Osteocyte (in vitro differentiated cells): Measurements from ENCODE around the gene NSRP1. TPM values are rescaled to one million over a fixed set of nuclear protein-coding genes. Genes with fewer than 3 reads are reported as not detected.
"Not testable (repeated sequence)": the region's sequence is repeated elsewhere in the genome, so short reads cannot be mapped to it uniquely, and the experiment has no call there.

ENCODE experiments used
- DNase-seq: peaks from one replicate; pipeline ENCODE4 v3.0.0; 2021; ENCODE audit warnings: mixed read lengths; ENCODE audit not compliant: unreplicated experiment; ENCODE audit errors: extremely low spot score
- H3K27ac Mint-ChIP-seq: one replicate; pipeline ENCODE4 v1.8.0; 2021; ENCODE audit warnings: mild to moderate bottlenecking, mixed read lengths; ENCODE audit not compliant: unreplicated experiment
- H3K27me3 Mint-ChIP-seq: one replicate; pipeline ENCODE4 v1.8.0; 2021; ENCODE audit warnings: mixed read lengths; ENCODE audit not compliant: unreplicated experiment
- H3K36me3 Mint-ChIP-seq: one replicate; pipeline ENCODE4 v1.8.0; 2021; ENCODE audit warnings: mixed read lengths; ENCODE audit not compliant: unreplicated experiment
- H3K4me1 Mint-ChIP-seq: one replicate; pipeline ENCODE4 v1.8.0; 2021; ENCODE audit warnings: mixed read lengths; ENCODE audit not compliant: unreplicated experiment
- H3K4me3 Mint-ChIP-seq: one replicate; pipeline ENCODE4 v1.8.0; 2021; ENCODE audit warnings: mild to moderate bottlenecking, moderate library complexity, mixed read lengths; ENCODE audit not compliant: unreplicated experiment
- H3K9me3 Mint-ChIP-seq: one replicate; pipeline ENCODE4 v1.8.0; 2021; ENCODE audit warnings: mixed read lengths; ENCODE audit not compliant: unreplicated experiment
- CTCF ChIP-seq: fragments of 200-600 bp; sonication (generic); IDR thresholded peaks from 2 replicates; pipeline ENCODE4 v1.5.0; 2021; ENCODE audit warnings: antibody characterized with exemption, mild to moderate bottlenecking, moderate library complexity
- total RNA-seq: library from RNA; stranded (reverse); gene quantifications from 2 replicates; pipeline ENCODE4 v1.2.1, GENCODE V29; 2021

The NSRP1 gene
- total RNA-seq, 1 donor from 2014 or later: 26.5 TPM

- Mint-ChIP-seq H3K27ac (peak overlapping the region; percentile 41), H3K27me3 (peaks cover 25% of the 10 kb centered on the region), H3K4me1 (peaks cover 43% of the 10 kb centered on the region), H3K36me3 (no peaks in the 10 kb centered on the region), H3K9me3 (no peaks in the 10 kb centered on the region), H3K4me3 (no peak overlapping the region)
- DNase-seq: no peak
- TF ChIP-seq CTCF: no peak
These were observed 111.4 kb downstream of the NSRP1 start for GRCh38 chr17:30228011-30228410.

- no peak for DNase-seq
These were observed 112.4 kb downstream of the NSRP1 start for GRCh38 chr17:30229012-30229411.

GRCh38 chr17:30230009-30230408, 113.4 kb downstream of the NSRP1 start:
- Mint-ChIP-seq H3K27me3 (peaks cover 45% of the 10 kb centered on the region), H3K4me1 (peaks cover 38% of the 10 kb centered on the region)
- not testable (repeated sequence) for H3K27ac Mint-ChIP-seq, H3K4me3 Mint-ChIP-seq, H3K9me3 Mint-ChIP-seq, DNase-seq, H3K36me3 Mint-ChIP-seq

More at GRCh38 chr17:30229012-30229411, 112.4 kb downstream of the NSRP1 start:
- Mint-ChIP-seq H3K36me3 (no peaks in the 10 kb centered on the region), H3K4me1 (peaks cover 43% of the 10 kb centered on the region), H3K4me3 (no peak overlapping the region), H3K9me3 (no peaks in the 10 kb centered on the region), H3K27me3 (peaks cover 35% of the 10 kb centered on the region), H3K27ac (no peak overlapping the region)
- no peak for TF ChIP-seq CTCF

- Mint-ChIP-seq H3K27ac (no peak overlapping the region), H3K36me3 (no peaks in the 10 kb centered on the region), H3K27me3 (peaks cover 49% of the 10 kb centered on the region), H3K4me1 (peaks cover 31% of the 10 kb centered on the region), H3K4me3 (no peak overlapping the region), H3K9me3 (no peaks in the 10 kb centered on the region)
- no peak for DNase-seq
- TF ChIP-seq CTCF: no peak
These were observed 114.0 kb downstream of the NSRP1 start for GRCh38 chr17:30230596-30231125.

GRCh38 chr17:30232015-30232823, 115.6 kb downstream of the NSRP1 start:
- no peaks in the 10 kb centered on the region for H3K36me3 Mint-ChIP-seq
- H3K27me3 Mint-ChIP-seq: peaks cover 56% of the 10 kb centered on the region
- H3K4me3 Mint-ChIP-seq: no peak overlapping the region
- no peak for DNase-seq
- TF ChIP-seq CTCF: no peak
- H3K4me1 Mint-ChIP-seq: peaks cover 29% of the 10 kb centered on the region
- no peak overlapping the region for H3K27ac Mint-ChIP-seq
- no peaks in the 10 kb centered on the region for H3K9me3 Mint-ChIP-seq
